ENCODE data around the gene PIWIL4. TPM values are rescaled to one million over a fixed set of nuclear protein-coding genes. Genes with fewer than 3 reads are reported as not detected.

The PIWIL4 gene
- total and polyA plus RNA-seq, 2 of the 8 experiments (the other 6 are each of a cell fraction or from before 2014, with no cell fraction given), result 0.51 to 0.52 TPM

- TF ChIP-seq EZH2 (IDR thresholded peaks at IDR 0.05; ENCODE audit: low read depth, low read length, severe bottlenecking), result no peak
- no peak for TF ChIP-seq TEAD4 (IDR thresholded peaks at IDR 0.05; ENCODE audit: low read depth, low read length)
- no peak for TF ChIP-seq SUZ12 (IDR thresholded peaks at IDR 0.05; ENCODE audit: low read length)
- no peak for TF ChIP-seq MAFK (IDR thresholded peaks at IDR 0.05; ENCODE audit: low read depth, low read length)
- TF ChIP-seq SP2 (IDR thresholded peaks at IDR 0.05; ENCODE audit: low read length), result no peak
- TF ChIP-seq KDM5A (IDR thresholded peaks at IDR 0.05; ENCODE audit: low read length), result no peak
These were observed 7.8 kb upstream of the PIWIL4 start (continued) for GRCh38 chr11:94559361-94559760.
